GM21447 (cell line): ENCODE results near the gene SH2D2A.

Experiments used
- ATAC-seq: cut with Tn5 transposase; IDR thresholded peaks from one replicate; pipeline ENCODE4 v1.9.1; 2021; ENCODE audit not compliant: unreplicated experiment

SH2D2A gene

DNA sequence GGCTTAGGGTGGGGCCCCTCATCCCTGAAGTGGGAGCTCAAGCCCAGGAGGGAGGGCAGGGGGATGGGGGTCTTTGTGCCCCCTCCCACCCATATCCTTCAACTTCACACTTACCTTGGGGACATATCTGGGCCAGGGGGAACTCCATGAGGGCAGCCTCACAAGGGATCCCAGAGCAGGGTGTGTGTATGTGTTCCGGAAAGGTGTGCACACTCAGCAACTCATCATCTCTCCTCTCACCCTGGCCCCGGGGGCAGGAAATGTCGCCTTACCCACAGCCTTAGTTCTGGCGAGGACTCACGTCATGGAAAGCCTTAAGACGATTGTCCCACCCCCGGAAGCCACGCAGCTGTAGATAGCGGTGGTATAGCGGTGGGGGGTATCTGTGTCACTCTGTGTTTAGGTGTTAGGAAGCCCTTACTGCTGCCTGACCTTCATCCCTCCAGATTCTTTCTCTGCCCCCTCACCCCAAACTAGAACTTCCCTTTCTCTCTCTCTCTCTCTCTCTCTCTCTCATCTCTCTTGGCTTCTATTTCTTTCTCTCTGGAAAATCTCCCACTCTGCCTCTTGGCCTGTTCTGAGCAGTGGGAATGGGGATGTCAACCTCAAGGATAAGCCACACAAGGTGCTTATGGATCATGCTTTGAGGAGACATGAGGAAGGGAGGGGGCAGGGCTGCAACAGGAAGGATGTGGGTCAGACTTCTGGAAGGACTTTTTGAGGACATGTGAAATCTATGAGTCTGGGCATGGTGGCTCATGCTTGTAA is at the start of gene SH2D2A:
TSS of gene SH2D2A (minus strand) at position 288 of the 768 bp plus-strand sequence. CDS start at position 148, 140 bp downstream.
- peak; percentile 67 for ATAC-seq

DNA sequence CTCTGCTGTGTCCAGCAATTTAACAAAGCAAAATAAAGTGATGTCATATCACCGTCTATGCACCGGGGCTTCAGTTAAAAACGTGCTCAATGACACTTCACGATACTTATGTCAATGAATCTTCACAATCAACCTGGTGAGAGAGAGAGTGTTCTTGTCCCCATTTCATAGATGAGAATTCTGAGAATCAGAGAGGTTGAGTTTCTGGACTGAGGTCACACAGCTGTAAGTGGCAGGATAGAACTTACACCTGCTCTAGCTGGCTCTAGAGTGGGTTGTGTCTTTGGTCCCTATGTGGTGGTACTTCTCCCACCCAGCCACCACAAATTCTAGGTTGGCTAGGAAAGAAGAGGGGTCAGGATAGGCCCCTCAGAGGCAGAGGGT is 49.2 kb upstream of the SH2D2A start:
- no peak for ATAC-seq

DNA sequence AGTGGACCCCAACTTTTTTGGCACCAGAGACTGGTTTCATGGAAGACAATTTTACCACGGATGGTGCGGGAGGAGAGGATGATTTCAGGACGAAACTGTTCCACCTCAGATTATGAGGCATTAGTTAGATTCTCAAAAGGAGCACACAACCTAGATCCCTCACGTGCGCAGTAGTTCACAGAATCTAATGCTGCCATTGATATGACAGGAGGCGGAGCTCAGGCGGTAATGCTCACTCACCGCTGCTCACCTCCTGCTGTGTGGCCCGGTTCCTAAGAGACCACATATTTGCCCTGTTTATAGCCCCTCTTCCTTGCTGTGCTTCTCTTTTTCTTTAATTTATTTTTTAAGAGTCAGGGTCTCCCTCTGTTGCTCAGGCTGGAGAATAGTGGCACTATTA is 48.6 kb upstream of the SH2D2A start:
- no peak for ATAC-seq

DNA sequence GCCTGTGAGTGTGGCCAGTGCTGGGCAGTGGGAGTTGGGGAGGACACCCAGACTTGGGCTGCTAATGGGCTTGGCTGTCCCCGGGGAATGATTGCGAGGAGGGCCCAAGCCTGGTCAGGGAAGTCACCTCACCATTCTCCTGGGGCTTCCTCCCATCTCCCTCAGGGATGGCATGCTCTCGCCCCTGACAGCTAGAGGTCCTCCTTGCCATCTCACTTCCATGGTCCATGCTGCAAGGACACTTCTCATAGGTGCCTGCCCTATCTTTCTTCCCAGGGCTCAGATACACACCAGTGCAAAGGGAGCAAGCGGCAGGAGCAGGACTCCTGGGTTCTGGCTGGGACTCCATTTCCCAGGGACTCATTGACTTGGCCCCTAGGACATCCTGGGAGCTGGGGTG is 48.1 kb upstream of the SH2D2A start:
- ATAC-seq, result no peak

DNA sequence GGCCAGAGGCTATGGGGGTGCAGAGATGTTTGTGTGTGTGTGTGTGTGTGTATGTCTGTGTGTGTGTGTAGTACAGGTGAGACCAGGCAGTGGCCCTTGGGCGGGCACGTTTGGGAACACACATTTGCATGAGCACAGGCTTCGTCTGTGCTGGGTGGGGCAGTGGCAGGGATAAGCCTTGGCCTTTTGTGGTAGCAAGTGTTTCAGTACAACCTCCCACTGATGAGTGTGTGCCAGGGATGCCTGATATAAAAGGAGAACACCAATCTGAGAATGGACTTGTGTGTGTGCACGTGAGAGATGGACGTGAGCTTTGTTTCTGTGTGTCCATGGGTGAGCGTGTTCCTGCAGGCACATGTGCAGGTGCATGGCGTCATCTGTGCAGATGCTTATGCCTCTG is 47.0 kb upstream of the SH2D2A start:
- no peak for ATAC-seq

DNA sequence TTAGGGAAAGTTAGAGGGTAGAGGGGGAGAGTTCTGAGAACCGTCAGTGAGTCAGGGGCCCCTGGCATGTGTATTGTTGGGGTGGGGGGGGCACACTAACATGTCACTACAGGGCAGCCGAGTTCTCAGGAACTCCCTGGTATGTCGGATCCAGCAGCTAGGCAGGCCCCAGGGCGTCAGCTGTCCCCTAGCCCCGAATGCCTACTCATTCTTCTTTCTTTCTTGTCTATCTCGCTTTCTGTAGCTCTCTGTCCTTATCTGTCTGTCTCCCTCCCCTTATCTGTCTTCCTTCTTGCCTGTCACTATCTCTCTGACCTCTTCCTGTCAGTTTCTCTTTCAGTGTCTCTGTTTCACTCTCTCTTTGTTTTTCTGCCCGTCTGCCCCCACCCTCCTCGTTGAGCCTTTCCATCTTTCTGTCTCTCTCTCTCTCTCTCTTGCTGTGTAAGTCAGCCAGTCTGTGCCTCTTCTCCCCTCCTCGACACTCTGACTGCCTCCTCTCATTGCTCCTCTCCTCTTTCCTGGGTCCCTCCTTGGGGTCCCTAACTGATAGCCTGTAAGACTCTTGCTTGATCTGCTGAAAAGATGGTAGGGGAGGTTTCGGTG is 46.5 kb upstream of the SH2D2A start:
- ATAC-seq, result no peak

DNA sequence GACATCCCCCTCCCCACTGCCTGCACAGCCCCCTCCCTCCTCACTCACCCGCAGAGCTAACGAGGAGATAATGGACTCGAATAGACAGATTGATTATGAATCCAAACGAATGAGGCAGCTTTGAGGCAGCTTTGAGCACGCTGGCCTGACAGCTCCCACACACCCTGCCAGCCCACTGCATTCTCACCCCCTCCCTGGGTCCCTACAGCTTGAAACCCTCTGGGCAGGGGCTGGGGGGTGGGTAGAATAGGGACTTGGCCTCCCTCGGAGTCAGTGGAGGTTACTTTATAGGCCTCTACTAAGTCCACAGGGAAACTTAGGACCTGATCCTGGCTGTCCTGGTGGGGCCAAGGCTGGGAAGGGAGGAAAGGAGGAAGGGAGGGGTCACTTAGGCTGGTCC is 45.9 kb upstream of the SH2D2A start:
- ATAC-seq, result no peak

DNA sequence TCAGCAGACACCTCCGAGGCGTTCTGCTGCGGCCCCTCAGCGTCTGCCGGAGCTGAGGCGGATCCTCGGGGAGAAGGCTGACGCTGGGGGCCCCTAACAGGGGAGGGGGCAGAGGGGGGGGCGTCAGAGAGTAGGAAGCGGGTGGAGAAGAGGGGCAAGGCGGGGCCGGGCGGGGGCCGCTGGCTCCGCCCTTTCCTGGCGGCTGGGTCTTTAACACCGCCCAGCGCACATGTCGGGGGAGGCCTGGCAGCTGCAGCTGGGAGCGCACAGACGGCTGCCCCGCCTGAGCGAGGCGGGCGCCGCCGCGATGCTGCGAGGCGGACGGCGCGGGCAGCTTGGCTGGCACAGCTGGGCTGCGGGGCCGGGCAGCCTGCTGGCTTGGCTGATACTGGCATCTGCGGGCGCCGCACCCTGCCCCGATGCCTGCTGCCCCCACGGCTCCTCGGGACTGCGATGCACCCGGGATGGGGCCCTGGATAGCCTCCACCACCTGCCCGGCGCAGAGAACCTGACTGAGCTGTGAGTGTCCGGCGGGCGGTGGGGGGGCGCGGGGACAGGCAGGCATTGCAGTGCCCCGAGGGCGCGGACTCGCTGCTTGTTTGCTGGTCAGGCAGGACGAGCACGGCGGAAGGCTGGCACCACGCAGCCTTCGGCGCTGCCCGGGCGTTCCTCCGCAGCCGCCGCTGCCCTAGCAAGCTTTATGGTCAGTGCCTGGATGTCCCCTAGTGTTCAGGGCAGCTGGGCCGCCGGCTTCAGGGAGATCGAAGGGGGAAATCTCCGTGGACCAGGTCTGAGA is 44.2 kb upstream of the SH2D2A start, which contains the start of gene NTRK1:
TSS of gene NTRK1 (plus strand) at position 238 of the 796 bp plus-strand sequence. CDS start at position 308, 70 bp downstream.
- no peak for ATAC-seq

DNA sequence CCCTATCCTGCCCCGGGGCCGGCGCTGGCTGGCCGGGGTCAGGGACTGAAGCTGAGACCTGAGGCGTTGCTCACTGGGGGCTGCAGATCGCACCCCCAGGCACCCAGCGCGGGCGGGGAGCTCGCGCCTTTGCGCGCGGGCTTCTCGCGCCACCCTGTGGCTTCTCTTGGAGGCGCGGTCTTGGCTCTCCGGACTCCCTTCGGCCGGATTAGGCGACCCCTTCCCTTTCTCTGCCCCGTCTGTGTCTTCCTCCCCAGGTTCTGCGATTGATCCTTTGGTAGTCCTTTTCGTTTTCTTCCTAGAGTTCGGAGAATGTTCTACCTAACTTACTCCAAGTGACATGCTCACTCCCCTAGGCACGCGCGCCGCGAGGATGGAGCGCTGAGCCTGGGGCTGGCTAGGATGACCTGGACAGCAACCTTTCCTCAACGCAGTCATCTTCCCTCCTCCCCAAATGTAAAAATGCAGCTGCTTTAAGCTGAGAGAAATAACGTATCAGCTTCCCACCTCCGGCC is 43.5 kb upstream of the SH2D2A start:
- no peak for ATAC-seq

DNA sequence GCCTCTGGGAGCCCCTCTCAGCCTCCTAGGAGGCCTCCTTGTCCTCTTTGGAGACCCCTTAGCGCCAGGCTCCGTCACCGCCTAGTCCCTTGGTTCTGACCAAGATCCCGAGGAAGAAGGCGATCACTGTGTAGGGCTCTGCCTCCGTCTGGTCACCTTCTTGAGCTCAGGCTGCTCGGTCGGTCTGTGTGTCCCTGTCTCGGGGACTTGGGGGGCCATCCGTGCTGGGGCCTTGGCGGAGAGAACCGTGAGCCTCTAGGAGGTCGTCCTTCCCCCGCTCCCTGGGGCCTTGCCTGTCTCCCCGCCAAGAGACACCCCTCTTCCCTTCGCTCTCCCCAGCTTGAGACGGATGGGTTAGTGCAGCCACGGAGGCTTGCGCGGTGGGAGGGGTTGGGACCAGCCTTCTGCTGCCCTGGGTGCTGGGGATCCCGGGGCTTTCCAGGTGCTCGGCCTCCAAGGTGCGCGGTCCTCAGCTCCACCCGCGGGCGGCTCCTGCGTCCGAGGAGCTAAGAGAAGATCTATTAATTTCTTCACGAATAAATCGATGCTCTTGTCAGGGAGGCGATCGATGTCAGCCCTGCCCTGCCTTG is 43.0 kb upstream of the SH2D2A start:
- ATAC-seq, result no peak

DNA sequence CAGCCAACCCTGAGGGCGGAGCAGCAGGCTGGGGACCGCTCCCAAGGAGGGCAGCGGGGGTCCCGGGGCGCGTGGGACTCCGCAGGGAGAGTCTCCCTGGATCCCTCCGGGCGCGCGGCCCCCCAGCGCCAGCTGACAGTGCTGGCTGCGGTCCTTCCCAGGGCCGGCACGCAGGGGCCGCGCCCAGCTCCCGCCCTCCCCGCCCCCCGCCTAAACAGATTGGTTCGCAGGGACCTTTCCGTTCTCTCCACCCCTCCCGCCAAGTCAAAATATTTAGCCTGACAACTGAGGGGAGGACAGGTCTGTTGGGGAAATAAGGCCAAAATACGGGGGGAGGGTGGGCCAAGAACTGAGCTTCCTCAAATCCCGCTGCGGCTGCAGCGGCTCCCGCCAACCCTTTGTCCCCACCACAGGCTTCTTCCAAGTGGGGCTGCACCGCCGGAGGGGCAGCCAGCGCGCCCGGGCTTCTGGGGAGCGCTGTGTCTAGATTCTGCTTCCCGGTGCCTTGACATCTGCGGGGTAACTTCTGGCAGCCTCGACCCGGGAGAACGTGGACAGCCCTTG is 42.4 kb upstream of the SH2D2A start, which contains the start of gene INSRR:
TSS of gene INSRR (minus strand) at position 159 of the 564 bp plus-strand sequence. CDS start 496 bp downstream, outside the sequence.
- no peak for ATAC-seq

DNA sequence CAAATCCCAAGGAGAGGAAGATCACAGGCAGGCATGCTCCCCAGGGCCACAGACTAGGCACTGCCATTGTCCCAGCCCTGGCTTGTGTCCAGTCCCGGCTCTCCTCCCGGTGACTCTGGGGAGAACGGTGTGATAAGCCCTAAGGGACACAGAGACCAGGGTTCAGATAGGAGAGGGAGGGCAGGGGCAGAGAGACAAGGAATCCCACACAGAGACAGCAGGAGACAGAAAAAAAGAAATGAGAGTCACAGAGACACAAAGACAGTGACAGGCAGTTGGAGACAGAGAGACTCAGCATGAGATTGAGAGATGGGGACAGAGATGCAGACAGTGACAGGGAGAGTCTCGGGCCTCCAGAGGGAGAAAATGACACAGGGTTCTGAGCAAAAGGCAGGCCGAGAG is 41.9 kb upstream of the SH2D2A start:
- ATAC-seq, result no peak

DNA sequence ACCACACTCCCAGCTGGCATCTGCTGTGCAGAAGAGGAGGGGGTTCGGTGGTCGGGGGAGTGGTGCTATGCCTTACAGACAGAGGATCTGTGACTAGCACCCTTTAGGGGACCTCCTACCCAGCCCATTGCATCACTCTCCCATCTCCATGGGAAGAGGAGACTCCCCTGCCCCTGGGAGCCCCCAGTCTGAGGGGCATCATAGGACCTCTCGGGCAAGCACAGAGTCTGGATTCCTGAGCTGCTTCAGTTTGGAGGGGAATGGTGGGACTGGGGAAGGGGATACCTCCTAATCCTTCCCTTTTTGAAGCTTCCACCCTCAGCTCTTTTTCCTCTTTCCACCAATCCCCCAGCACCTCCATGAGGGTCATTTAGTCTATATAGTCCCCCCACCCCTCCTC is 40.9 kb upstream of the SH2D2A start:
- ATAC-seq, result no peak

DNA sequence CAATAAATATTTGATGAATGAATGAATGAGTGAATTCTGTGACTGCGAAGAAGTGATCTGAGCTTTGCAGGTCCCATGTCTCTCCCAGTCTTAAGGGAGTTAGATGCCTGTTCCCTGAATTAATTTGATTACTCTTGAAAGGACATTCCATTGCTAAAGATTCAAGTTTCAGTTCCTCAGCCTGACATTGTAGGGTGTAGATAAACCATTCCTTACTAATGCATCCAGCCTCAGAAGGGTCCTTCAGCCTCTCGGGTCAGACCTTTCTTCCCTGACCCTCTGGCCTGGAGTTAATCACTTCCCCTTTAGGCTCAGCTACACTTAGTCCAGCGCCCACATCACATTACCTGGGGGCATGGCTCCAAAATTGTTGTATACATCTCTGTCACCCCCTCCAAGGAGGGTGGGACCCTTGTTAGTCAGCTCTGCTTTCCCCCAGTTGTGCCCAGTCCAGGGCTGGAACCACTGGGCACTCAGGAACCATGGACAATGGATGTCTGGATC is 39.7 kb upstream of the SH2D2A start:
- no peak for ATAC-seq

DNA sequence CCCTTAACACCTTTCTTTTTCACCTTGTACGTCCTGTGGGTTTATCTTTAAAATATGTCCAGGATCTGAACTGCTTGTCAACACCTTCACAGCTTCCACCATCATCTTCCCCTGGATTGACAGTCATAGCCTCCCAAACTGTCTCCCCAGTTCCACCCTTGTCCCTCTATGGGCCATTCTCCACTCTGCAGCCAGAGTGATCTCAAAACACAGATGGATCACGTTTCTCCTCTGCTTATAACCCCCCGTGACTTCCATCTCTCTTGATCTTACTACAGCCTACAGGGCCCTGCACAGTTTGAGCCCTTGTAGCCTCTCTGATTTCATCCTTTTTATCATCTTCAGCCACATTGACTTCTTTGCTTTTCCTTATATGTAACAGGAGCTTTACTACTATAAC is 38.0 kb upstream of the SH2D2A start:
- ATAC-seq, result no peak

DNA sequence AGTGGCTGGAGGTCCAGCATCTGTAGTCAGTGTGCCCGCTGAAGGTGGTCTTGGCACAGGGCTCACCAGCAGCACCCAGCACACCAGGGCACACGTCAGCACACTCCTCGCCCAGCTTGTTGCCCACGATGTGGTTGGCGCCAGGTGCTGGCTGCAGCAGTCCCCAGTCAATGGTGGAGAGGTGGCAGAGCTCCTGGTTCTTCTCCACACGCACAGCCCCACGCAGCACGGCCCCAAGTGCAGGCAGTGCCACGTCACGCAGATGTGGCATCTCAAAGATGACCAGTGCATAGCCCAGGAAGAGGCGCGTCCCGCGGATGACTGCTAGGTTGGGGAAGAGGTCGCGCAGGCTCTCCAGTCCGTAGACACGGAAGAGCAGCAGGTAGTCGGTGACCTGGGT is 37.1 kb upstream of the SH2D2A start:
- no peak for ATAC-seq

DNA sequence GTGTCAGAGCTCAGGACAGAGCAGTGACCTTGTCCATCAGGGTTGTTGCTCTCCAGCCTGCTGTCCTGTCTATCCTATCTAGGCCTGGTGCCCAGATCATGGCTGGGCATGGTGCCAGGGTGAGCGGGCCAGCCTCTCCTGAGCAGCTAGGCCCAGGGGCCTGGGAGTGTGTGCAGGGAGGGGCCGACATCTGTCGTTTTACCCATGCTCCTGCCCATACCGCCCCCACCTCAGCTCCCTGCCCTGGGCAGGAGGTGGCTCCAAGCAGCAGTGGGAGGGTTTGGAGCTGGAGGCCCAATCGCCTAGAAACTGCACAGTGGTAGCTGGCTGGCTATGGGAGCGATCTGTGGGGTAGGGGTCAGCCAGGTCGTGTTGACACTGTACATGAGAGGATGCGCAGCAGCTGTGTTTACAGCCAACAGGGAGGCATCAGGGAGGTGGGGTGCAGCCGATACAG is 35.8 kb upstream of the SH2D2A start:
- ATAC-seq, result no peak

DNA sequence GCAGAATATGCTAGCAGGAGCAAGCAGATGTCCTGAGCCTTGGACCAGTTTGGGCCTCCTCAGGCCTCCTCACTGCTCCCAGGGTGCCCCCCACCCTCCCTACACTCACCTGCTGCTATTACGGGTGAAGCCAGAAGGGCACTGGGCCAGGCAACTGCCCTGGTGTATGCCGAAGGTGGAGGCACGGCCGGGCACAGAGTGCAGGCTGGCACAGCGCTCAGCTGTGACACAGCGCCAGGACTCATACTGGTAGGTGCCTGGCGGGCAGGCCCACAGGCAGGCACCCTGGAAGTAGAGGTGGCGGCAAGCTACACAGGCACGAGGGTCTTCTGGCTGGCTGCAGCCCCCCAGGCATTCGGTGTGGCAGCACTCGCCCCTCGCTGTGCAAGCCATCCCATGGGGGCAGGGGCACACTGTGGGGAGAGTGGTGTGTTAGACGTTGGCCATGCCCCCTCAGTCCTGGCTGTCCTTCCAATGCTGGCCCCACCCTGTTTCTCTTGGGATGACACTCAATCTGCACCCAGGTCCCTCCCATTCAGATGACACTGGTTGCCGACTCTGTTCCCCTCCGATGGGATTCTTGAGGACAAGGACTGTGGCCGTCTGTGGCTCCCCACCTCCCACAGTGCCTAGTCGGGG is 35.2 kb upstream of the SH2D2A start:
- ATAC-seq, result no peak

DNA sequence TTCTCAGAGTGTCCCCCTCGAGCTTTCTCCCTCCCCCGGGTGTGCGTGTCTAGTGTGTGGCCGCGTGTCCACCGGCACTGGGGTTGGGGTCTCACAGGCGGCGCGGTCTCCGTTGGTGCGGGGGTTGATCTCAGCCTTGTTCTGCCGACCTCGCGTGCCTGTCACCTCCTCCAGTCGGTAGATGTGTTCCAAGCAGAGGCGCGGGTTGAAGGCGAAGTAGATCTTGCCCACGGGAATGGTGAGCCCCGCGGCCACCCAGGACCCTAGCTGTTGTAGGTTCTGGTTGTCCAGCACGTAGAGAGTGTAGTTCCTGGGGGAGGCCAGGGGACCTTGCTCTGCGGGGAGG is 32.5 kb upstream of the SH2D2A start:
- ATAC-seq, result no peak
